B cell (primary cell): ENCODE results near the gene RASGEF1C.

ENCODE experiments used
- EZH2 ChIP-seq: IDR thresholded peaks from 2 replicates; pipeline ENCODE4 v1.6.1; 2012; ENCODE audit warnings: borderline replicate concordance, low read depth, mild to moderate bottlenecking, moderate library complexity, low read length; ENCODE audit not compliant: insufficient read depth, poor library complexity, severe bottlenecking
- TF ChIP-seq, protein P1 (sequence below): fragments of 200-600 bp; IDR thresholded peaks from one replicate; pipeline ENCODE4 v1.8.0; 2022; ENCODE audit warnings: antibody characterized with exemption, mild to moderate bottlenecking

DNA sequence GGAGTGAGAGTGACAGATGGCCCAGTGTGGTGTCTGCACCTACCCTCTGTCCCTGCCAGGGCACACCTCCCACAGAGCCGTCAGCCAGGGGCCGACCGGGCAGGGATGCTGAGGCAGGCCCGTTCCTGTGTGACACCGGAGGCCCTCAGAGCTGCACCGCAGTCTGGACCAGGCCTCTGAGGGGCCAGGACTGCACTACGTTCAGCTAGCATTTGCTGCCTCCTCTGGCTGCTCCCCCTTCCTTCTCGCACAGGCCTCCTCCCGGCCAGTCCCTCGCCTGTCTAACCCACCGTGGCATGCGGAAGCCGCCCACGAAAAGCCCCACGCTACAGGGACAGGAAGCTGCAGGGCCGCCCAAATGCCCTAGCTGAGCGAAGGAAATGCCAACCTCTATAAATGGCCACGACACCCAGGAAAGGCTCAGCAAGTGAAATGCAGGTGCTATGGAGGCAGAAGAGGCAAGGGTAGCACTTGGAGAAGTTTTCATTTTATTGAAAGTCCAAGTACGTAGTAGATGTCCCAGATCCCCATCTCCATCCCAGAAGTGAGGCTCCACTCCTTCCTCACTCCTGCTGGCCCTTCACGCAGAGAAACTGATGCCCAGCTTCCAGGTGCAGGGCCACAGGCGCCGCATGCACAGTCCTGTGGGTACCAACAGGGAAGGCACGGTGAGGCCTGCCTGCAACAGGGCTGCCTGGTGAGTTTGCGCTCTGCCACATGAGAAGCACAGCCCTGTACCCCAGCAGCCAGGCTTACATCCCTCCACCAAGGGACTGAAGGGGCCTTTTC is 44.2 kb upstream of the RASGEF1C start:
- TF ChIP-seq, protein P1, sequence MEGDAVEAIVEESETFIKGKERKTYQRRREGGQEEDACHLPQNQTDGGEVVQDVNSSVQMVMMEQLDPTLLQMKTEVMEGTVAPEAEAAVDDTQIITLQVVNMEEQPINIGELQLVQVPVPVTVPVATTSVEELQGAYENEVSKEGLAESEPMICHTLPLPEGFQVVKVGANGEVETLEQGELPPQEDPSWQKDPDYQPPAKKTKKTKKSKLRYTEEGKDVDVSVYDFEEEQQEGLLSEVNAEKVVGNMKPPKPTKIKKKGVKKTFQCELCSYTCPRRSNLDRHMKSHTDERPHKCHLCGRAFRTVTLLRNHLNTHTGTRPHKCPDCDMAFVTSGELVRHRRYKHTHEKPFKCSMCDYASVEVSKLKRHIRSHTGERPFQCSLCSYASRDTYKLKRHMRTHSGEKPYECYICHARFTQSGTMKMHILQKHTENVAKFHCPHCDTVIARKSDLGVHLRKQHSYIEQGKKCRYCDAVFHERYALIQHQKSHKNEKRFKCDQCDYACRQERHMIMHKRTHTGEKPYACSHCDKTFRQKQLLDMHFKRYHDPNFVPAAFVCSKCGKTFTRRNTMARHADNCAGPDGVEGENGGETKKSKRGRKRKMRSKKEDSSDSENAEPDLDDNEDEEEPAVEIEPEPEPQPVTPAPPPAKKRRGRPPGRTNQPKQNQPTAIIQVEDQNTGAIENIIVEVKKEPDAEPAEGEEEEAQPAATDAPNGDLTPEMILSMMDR, result no peak
- no peak for TF ChIP-seq EZH2
